ENCODE results near the gene FAM200B. TPM values are rescaled to one million over a fixed set of nuclear protein-coding genes. Genes with fewer than 3 reads are reported as not detected.

FAM200B gene
- total RNA-seq, 1 experiment from 2014 or later: 29.0 TPM

DNA sequence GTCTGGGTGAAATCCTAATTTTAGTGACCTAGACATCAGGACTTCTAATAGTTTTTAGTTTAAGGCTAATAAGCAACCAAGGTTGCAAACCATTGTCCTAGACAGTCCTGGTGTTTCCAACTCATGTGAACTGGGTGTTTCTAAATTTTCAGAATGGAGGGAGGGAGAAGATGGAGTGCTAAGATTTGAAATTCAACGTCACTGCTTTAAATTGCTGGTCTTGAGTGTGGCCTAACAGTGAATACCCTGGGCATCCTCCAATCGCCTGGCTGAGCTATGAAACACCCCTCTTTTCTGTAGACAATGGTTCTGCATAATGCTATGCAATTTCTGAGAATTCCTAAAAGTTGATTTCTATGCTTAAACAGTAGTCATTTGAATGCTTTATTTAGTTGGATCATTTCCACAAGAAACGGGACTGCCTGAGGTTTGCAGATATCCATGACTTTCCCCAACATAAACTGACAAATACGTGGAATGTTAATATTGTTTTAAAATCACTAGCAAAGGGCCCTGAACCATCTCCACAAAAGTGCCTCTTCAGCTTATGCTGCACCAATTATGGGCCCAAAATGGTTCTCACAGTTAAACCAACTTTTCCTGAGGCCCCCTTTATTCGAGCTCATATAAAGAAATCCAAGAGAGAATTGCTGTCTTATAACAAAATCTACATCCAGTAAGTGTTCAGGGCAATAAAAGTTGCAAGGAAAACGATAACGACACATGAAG is 27.6 kb upstream of the FAM200B start:
- peaks cover 45% of the 10 kb centered on the region for H3K4me1 ChIP-seq (ENCODE audit: insufficient read depth, low read length, poor library complexity, severe bottlenecking)
- peak; percentile 77 for DNase-seq (ENCODE audit: low spot score)
- TF ChIP-seq EZH2 (IDR thresholded peaks at IDR 0.05; ENCODE audit: borderline replicate concordance, low read depth, low read length, poor library complexity, severe bottlenecking): no peak
- TF ChIP-seq, protein P1, sequence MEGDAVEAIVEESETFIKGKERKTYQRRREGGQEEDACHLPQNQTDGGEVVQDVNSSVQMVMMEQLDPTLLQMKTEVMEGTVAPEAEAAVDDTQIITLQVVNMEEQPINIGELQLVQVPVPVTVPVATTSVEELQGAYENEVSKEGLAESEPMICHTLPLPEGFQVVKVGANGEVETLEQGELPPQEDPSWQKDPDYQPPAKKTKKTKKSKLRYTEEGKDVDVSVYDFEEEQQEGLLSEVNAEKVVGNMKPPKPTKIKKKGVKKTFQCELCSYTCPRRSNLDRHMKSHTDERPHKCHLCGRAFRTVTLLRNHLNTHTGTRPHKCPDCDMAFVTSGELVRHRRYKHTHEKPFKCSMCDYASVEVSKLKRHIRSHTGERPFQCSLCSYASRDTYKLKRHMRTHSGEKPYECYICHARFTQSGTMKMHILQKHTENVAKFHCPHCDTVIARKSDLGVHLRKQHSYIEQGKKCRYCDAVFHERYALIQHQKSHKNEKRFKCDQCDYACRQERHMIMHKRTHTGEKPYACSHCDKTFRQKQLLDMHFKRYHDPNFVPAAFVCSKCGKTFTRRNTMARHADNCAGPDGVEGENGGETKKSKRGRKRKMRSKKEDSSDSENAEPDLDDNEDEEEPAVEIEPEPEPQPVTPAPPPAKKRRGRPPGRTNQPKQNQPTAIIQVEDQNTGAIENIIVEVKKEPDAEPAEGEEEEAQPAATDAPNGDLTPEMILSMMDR (conservative IDR thresholded peaks at IDR 0.05; ENCODE audit: low read depth, low read length): no peak
- H3K27ac ChIP-seq (ENCODE audit: low read depth, low read length, poor library complexity, severe bottlenecking): peak overlapping the region; percentile 81
- no peaks in the 10 kb centered on the region for H3K9me3 ChIP-seq (ENCODE audit: low read depth, low read length, poor library complexity, severe bottlenecking)
- no peaks in the 10 kb centered on the region for H3K36me3 ChIP-seq (ENCODE audit: insufficient read depth, low read length, poor library complexity, severe bottlenecking)
- H3K4me3 ChIP-seq (ENCODE audit: low read depth, low read length, poor library complexity, severe bottlenecking): peak overlapping the region; percentile 73
- H3K27me3 ChIP-seq (replicated peaks; ENCODE audit: insufficient read depth, low read depth, low read length, poor library complexity): no peaks in the 10 kb centered on the region
- intact Hi-C loops (cut with micrococcal nuclease; ENCODE audit: unreplicated experiment): no loop called here
- POLR2A ChIA-PET (ENCODE audit: low non-redundant PET): interaction anchor here (0.6 kb wide), 1 partner anchor 66 kb away, joined by 3 read pairs; no protein-coding TSS in a partner anchor
- CTCF ChIA-PET: no interaction called here
- TSS peak; percentile 49 for BruUV-seq (replicated peaks)

DNA sequence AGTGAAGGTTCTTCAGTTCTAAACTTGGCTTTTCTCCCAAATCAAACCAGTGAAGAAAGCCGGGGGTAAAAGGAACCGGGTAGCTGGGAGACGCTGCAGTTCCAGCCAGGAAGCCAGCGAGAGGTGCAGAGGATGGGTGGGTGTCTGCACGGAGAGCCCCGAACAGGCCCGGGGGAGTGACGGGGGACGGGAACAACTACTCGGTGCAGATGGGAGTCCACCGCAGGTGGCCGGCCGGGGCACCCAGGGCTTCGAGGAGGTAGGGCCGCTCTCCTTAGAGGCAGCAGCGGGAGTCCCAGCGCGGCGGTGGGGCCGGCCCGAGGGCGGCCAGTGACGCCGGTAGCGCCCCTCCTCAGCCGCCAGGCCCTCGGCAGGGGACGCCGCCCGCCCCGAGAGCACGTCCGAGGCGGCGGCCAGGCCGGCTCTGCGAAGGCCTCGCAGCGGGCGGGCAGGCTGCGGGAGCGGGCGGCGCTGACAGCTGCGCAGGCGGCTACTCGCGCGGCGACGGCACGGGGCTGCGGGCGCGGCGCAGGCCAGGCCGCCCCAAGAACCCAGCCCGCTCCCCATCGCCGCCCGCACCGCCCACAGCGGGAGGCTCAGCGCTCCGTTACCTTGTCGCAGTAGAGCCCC is 26.9 kb upstream of the FAM200B start:
- H3K4me1 ChIP-seq (ENCODE audit: insufficient read depth, low read length, poor library complexity, severe bottlenecking): peaks cover 44% of the 10 kb centered on the region
- intact Hi-C loops (cut with micrococcal nuclease; ENCODE audit: unreplicated experiment): loop anchor here (1.0 kb wide), 1 partner anchor 26 kb away; no protein-coding TSS in a partner anchor
- POLR2A ChIA-PET (ENCODE audit: low non-redundant PET): interaction anchor here (0.6 kb wide), 1 partner anchor 65 kb away, joined by 3 read pairs; no protein-coding TSS in a partner anchor
- no TSS peak for BruUV-seq (replicated peaks)
- H3K4me3 ChIP-seq (ENCODE audit: low read depth, low read length, poor library complexity, severe bottlenecking): peak overlapping the region; percentile 73
- CTCF ChIA-PET: no interaction called here
- H3K9me3 ChIP-seq (ENCODE audit: low read depth, low read length, poor library complexity, severe bottlenecking): no peaks in the 10 kb centered on the region
- H3K27ac ChIP-seq (ENCODE audit: low read depth, low read length, poor library complexity, severe bottlenecking): peak overlapping the region; percentile 81
- no peaks in the 10 kb centered on the region for H3K27me3 ChIP-seq (replicated peaks; ENCODE audit: insufficient read depth, low read depth, low read length, poor library complexity)
- H3K36me3 ChIP-seq (ENCODE audit: insufficient read depth, low read length, poor library complexity, severe bottlenecking): no peaks in the 10 kb centered on the region
- TF ChIP-seq, protein P1 (conservative IDR thresholded peaks at IDR 0.05; ENCODE audit: low read depth, low read length): no peak
- no peak for TF ChIP-seq EZH2 (IDR thresholded peaks at IDR 0.05; ENCODE audit: borderline replicate concordance, low read depth, low read length, poor library complexity, severe bottlenecking)
- DNase-seq (ENCODE audit: low spot score): peak; percentile 66

DNA sequence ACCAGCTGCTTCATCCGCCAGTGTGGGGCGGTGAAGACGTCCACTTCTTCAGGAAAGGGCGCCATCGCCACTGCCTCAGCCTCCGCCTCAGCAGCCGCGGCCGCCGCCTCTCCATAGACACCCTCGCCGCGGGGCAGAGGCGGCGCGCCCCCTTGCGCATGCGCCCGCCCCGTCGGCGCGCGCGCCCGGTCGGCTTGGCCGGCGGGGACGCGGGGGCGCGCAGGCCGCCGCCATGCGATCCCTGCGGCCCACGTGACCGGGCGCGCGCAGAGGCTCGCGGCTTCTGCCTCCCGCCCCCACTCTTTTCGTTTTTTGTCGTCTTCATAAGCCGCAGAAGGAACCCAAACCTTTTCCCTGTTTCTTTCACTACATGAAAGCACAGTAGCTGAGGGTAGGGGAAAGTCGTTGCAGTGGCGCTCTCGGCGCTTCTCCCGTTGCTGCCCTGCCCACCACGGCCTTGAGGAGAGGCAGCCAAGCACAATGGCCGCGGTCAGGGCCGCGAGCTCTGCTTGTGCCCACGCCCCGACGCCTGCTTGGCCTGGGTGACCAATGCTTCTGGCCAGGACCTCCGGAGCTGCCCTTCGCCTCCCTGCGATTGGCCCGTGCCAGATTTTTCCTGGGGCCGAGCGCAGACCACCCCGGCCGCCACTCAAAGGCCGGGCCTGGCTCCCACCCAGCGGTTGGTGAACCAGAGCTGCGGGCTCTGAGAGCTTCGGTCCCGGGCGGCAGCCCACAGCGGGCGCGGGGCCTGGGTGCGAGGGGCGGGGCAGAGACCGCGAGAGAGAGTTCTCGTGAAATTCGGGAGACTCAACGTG is 26.2 kb upstream of the FAM200B start, which contains the start of gene FBXL5:
FBXL5 (minus strand) TSS at position 135 of the 815 bp plus-strand sequence; CDS start at position 65, 70 bp downstream.
- no peaks in the 10 kb centered on the region for H3K36me3 ChIP-seq (ENCODE audit: insufficient read depth, low read length, poor library complexity, severe bottlenecking)
- peak within 1 kb of the TSS; percentile 94 for H3K27ac ChIP-seq (ENCODE audit: low read depth, low read length, poor library complexity, severe bottlenecking)
- H3K4me3 ChIP-seq (ENCODE audit: low read depth, low read length, poor library complexity, severe bottlenecking): peak within 1 kb of the TSS; percentile 73
- TF ChIP-seq, protein P1 (conservative IDR thresholded peaks at IDR 0.05; ENCODE audit: low read depth, low read length): no peak
- no peak for TF ChIP-seq EZH2 (IDR thresholded peaks at IDR 0.05; ENCODE audit: borderline replicate concordance, low read depth, low read length, poor library complexity, severe bottlenecking)
- CTCF ChIA-PET: no interaction called here
- DNase-seq (ENCODE audit: low spot score): peak; percentile 94
- H3K9me3 ChIP-seq (ENCODE audit: low read depth, low read length, poor library complexity, severe bottlenecking): no peaks in the 10 kb centered on the region
- BruUV-seq (replicated peaks): TSS peak; percentile 57
- no peaks in the 10 kb centered on the region for H3K27me3 ChIP-seq (replicated peaks; ENCODE audit: insufficient read depth, low read depth, low read length, poor library complexity)
- intact Hi-C loops (cut with micrococcal nuclease; ENCODE audit: unreplicated experiment): loop anchor here (1.0 kb wide), 1 partner anchor 25 kb away; no protein-coding TSS in a partner anchor
- POLR2A ChIA-PET (ENCODE audit: low non-redundant PET): interaction anchor here (0.6 kb wide), 1 partner anchor 373 kb away, joined by 6 read pairs; no protein-coding TSS in a partner anchor
- H3K4me1 ChIP-seq (ENCODE audit: insufficient read depth, low read length, poor library complexity, severe bottlenecking): peaks cover 43% of the 10 kb centered on the region
